MCF 10A (cell line): Measurements from ENCODE around the gene INHBE. TPM values are rescaled to one million over a fixed set of nuclear protein-coding genes. Genes with fewer than 3 reads are reported as not detected.

ENCODE experiments used
- BruUV-seq: library from RNA; stranded (reverse); fragments of 400-500 nt; replicated peaks from 2 replicates; lab custom pipeline; 2021; lab: Mats Ljungman, UMichigan
- CTCF ChIA-PET: fragments of 300-600 bp; sonication (Branson Sonifier 250); formaldehyde crosslinking; extraction: SDS; loops from one replicate; lab custom pipeline; 2021; ENCODE audit warnings: antibody characterized with exemption, inconsistent platforms; lab: Yijun Ruan, JAX
- POLR2A ChIA-PET: fragments of 300-600, 350-650 bp; sonication (Branson Sonifier 250); formaldehyde crosslinking; extraction: SDS; loops from one replicate; lab custom pipeline; 2020; ENCODE audit warnings: antibody characterized with exemption, inconsistent platforms; lab: Yijun Ruan, JAX
- DNase-seq: peaks from one replicate; pipeline ENCODE4 v3.0.0-alpha.2; 2018; ENCODE audit not compliant: unreplicated experiment
- H3K27ac Mint-ChIP-seq: one replicate; pipeline ENCODE4 v1.8.0; 2022; ENCODE audit warnings: mild to moderate bottlenecking, low read depth, mixed read lengths; ENCODE audit not compliant: unreplicated experiment
- H3K27me3 Mint-ChIP-seq: one replicate; pipeline ENCODE4 v1.8.0; 2022; ENCODE audit warnings: mixed read lengths; ENCODE audit not compliant: insufficient read depth, unreplicated experiment
- H3K36me3 Mint-ChIP-seq: one replicate; pipeline ENCODE4 v1.8.0; 2022; ENCODE audit warnings: mild to moderate bottlenecking, moderate library complexity, mixed read lengths; ENCODE audit not compliant: insufficient read depth, unreplicated experiment
- H3K4me1 Mint-ChIP-seq: one replicate; pipeline ENCODE4 v1.8.0; 2022; ENCODE audit warnings: mixed read lengths; ENCODE audit not compliant: insufficient read depth, unreplicated experiment
- H3K4me3 Mint-ChIP-seq: one replicate; pipeline ENCODE4 v1.8.0; 2022; ENCODE audit warnings: mild to moderate bottlenecking, moderate library complexity, mixed read lengths; ENCODE audit not compliant: unreplicated experiment
- H3K9me3 Mint-ChIP-seq: one replicate; pipeline ENCODE4 v1.8.0; 2022; ENCODE audit warnings: mixed read lengths; ENCODE audit not compliant: unreplicated experiment
- CTCF ChIP-seq: fragments of 200-600 bp; IDR thresholded peaks from one replicate; pipeline ENCODE4 v1.8.0; 2022; ENCODE audit warnings: antibody characterized with exemption, mild to moderate bottlenecking; ENCODE audit not compliant: unreplicated experiment
- intact Hi-C: fragments of 100-400 bp; cut with micrococcal nuclease; formaldehyde crosslinking; loops from 2 replicates; pipeline ENCODE4 v1.14.1; 2022
- total RNA-seq: library from RNA; stranded (reverse); gene quantifications from 2 replicates; pipeline ENCODE4 v1.2.3, GENCODE V29; 2022

The INHBE gene
- total RNA-seq, 1 experiment from 2014 or later: 5.0 TPM

DNA sequence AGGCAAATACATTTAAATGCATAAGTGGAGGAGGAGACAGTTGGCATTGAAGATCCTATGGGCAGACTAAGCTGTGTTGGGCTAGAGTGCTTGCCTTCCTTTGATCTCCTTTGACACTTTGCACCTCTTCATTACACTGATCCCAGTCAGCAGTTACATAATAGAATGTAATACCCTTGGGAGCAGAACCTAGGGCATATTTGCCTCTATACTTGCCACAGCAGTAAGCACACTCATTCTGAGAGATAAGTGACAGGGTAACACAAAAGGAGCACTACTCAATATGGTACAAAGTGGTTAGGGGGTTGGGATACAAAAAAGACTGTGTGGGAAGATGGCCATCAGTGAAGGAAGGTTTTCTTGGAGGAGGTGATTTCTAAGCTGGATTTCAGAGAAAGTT lies 41.7 kb downstream of the INHBE start:
- TF ChIP-seq CTCF: no peak
- Mint-ChIP-seq H3K9me3 (peaks cover 8% of the 10 kb centered on the region), H3K36me3 (peaks cover 96% of the 10 kb centered on the region), H3K4me3 (no peak overlapping the region), H3K27me3 (no peaks in the 10 kb centered on the region), H3K27ac (no peak overlapping the region), H3K4me1 (no peaks in the 10 kb centered on the region)
- no peak for DNase-seq
- POLR2A ChIA-PET: interaction anchor here (0.6 kb wide), 1 partner anchor 283 kb away, joined by 3 read pairs; no protein-coding TSS in a partner anchor
- CTCF ChIA-PET: interaction anchor here (0.6 to 1.1 kb wide), 3 partner anchors 34 to 239 kb away, joined by 3 to 4 read pairs (median 3); no protein-coding TSS in a partner anchor
- intact Hi-C loops: no loop called here
- BruUV-seq: no TSS peak

GRCh38 chr12:57497223-57498131 lies 42.4 kb downstream of the INHBE start:
- Mint-ChIP-seq H3K4me3 (no peak overlapping the region), H3K4me1 (no peaks in the 10 kb centered on the region), H3K36me3 (peaks cover 96% of the 10 kb centered on the region), H3K9me3 (peaks cover 8% of the 10 kb centered on the region), H3K27me3 (no peaks in the 10 kb centered on the region), H3K27ac (no peak overlapping the region)
- CTCF ChIA-PET: interaction anchor here (0.6 to 1.1 kb wide), 4 partner anchors 35 to 368 kb away, joined by 3 to 4 read pairs (median 3); no protein-coding TSS in a partner anchor
- no peak for DNase-seq
- intact Hi-C loops: no loop called here
- TF ChIP-seq CTCF: no peak
- POLR2A ChIA-PET: interaction anchor here (0.6 kb wide), 1 partner anchor 283 kb away, joined by 3 read pairs; no protein-coding TSS in a partner anchor
- BruUV-seq: no TSS peak

- no peak for TF ChIP-seq CTCF
- no peak overlapping the region for H3K27ac Mint-ChIP-seq
- peaks cover 8% of the 10 kb centered on the region for H3K9me3 Mint-ChIP-seq
- no TSS peak for BruUV-seq
- CTCF ChIA-PET: interaction anchor here (0.6 kb wide), 1 partner anchor 1197 kb away, joined by 3 read pairs; no protein-coding TSS in a partner anchor
- intact Hi-C loops: no loop called here
- H3K36me3 Mint-ChIP-seq: peaks cover 96% of the 10 kb centered on the region
- no peak overlapping the region for H3K4me3 Mint-ChIP-seq
- no peaks in the 10 kb centered on the region for H3K4me1 Mint-ChIP-seq
- POLR2A ChIA-PET: no interaction called here
- no peaks in the 10 kb centered on the region for H3K27me3 Mint-ChIP-seq
- DNase-seq: no peak
Observed at GRCh38 chr12:57498132-57498502, 43.0 kb downstream of the INHBE start.

- intact Hi-C loops: no loop called here
- BruUV-seq: no TSS peak
- Mint-ChIP-seq H3K27me3 (no peaks in the 10 kb centered on the region), H3K4me1 (no peaks in the 10 kb centered on the region), H3K36me3 (peaks cover 99% of the 10 kb centered on the region), H3K4me3 (no peak overlapping the region), H3K9me3 (peaks cover 8% of the 10 kb centered on the region), H3K27ac (no peak overlapping the region)
- no peak for TF ChIP-seq CTCF
- POLR2A ChIA-PET: no interaction called here
- CTCF ChIA-PET: interaction anchor here (0.6 kb wide), 2 partner anchors 124 to 1197 kb away, joined by 3 read pairs; no protein-coding TSS in a partner anchor
- DNase-seq: no peak
Observed at GRCh38 chr12:57498571-57498970, 43.5 kb downstream of the INHBE start.
